HepG2 (cell line): ENCODE data around the gene WDSUB1. TPM values are rescaled to one million over a fixed set of nuclear protein-coding genes. Genes with fewer than 3 reads are reported as not detected.

Experiments used
- CREM ChIP-seq, 2 experiments: sonication (generic) in 1 of 2; formaldehyde crosslinking in 1 of 2; IDR thresholded peaks; 2 replicates each; pipeline versions ENCODE4 v1.4.0 to v1.6.1; 2016 to 2020; ENCODE audit warnings: antibody characterized with exemption in 1 of 2, mild to moderate bottlenecking in 1 of 2, missing genetic modification reagents in 1 of 2
- FLYWCH1 ChIP-seq: sonication (generic); formaldehyde crosslinking; IDR thresholded peaks from 2 replicates; pipeline ENCODE4 v1.8.1; 2023; ENCODE audit warnings: mild to moderate bottlenecking, missing genetic modification reagents
- IKZF1 ChIP-seq: fragments of 450-650 bp; IDR thresholded peaks from 2 replicates; pipeline ENCODE4 v1.7.1; 2016
- PRDM10 ChIP-seq: sonication (generic); formaldehyde crosslinking; IDR thresholded peaks from 2 replicates; pipeline ENCODE4 v1.4.0; 2020; ENCODE audit warnings: low read depth, missing genetic modification reagents
- PRPF4 ChIP-seq: fragments of 200-400 bp; formaldehyde crosslinking; IDR thresholded peaks from 2 replicates; pipeline ENCODE4 v1.6.1; 2016; ENCODE audit warnings: low read length, low read depth; ENCODE audit not compliant: poor library complexity, severe bottlenecking
- SAFB2 ChIP-seq: sonication (generic); formaldehyde crosslinking; IDR thresholded peaks from 2 replicates; pipeline ENCODE4 v1.5.1; 2020; ENCODE audit warnings: missing genetic modification reagents, low read depth, mild to moderate bottlenecking, borderline replicate concordance
- ZBTB4 ChIP-seq: sonication (generic); formaldehyde crosslinking; IDR thresholded peaks from 2 replicates; pipeline ENCODE4 v1.4.0; 2020; ENCODE audit warnings: missing genetic modification reagents, mild to moderate bottlenecking, borderline replicate concordance
- ZFP36L2 ChIP-seq: sonication (generic); formaldehyde crosslinking; IDR thresholded peaks from 2 replicates; pipeline ENCODE4 v1.4.0; 2020; ENCODE audit warnings: missing genetic modification reagents
- ZNF101 ChIP-seq: sonication (generic); formaldehyde crosslinking; IDR thresholded peaks from 2 replicates; pipeline ENCODE4 v1.4.0; 2020; ENCODE audit warnings: mild to moderate bottlenecking, low read depth, missing genetic modification reagents, borderline replicate concordance
- ZNF280D ChIP-seq: sonication (generic); formaldehyde crosslinking; IDR thresholded peaks from 2 replicates; pipeline ENCODE4 v1.5.1; 2020; ENCODE audit warnings: mild to moderate bottlenecking, missing genetic modification reagents
- ZNF652 ChIP-seq: IDR thresholded peaks from 2 replicates; pipeline ENCODE4 v1.6.1; 2016; ENCODE audit warnings: low read depth, borderline replicate concordance
- ZNF784 ChIP-seq: sonication (generic); formaldehyde crosslinking; IDR thresholded peaks from 2 replicates; pipeline ENCODE4 v1.5.1; 2020; ENCODE audit warnings: missing genetic modification reagents, mild to moderate bottlenecking, borderline replicate concordance
- ZSCAN5A ChIP-seq: sonication (generic); formaldehyde crosslinking; IDR thresholded peaks from 2 replicates; pipeline ENCODE4 v1.8.0; 2022; ENCODE audit warnings: mild to moderate bottlenecking, missing genetic modification reagents, borderline replicate concordance
- polyA plus RNA-seq, 8 experiments: library from polyadenylated mRNA; depleted of rRNA in 3 of 8; stranded (reverse) in 7 of 8; unstranded in 1 of 8; fragments of >200 nt; fragmentation: Illumina TruSeq in 4 of 8; extraction: Trizol in 4 of 8; gene quantifications; 2 replicates each; pipeline versions ENCODE4 v1.2.1 to v1.2.3, GENCODE V29; 2011 to 2016; ENCODE audit warnings: low read depth in 4 of 8, missing spikeins in 1 of 8, mixed read lengths in 1 of 8; ENCODE audit not compliant: insufficient read depth in 1 of 8
- total RNA-seq, 5 experiments: library from RNA; depleted of rRNA; stranded (reverse); fragments of >200 nt; fragmentation: Illumina TruSeq; extraction: Trizol; gene quantifications; 2 replicates each; pipeline ENCODE4 v1.2.3, GENCODE V29; 2016; ENCODE audit warnings: low read depth in 1 of 5

WDSUB1 gene
- total and polyA plus RNA-seq, 2 of the 13 experiments (the other 11 are each of a cell fraction or from before 2014, with no cell fraction given), result 10.1 to 10.7 TPM

GRCh38 chr2:159285929-159286708, at the start of gene WDSUB1 (continued):
- peak; percentile 95; the same call in 1 of the 2 replicates for TF ChIP-seq ZNF101 (CRISPR knock-in tag)
- no peak for TF ChIP-seq IKZF1
- peak; percentile 94 for TF ChIP-seq FLYWCH1 (CRISPR knock-in tag)
- TF ChIP-seq PRDM10 (CRISPR knock-in tag), result no peak
- TF ChIP-seq ZBTB4, result 0 out of 2 replicates have a peak, but pooled peaks have one; percentile 11
- TF ChIP-seq ZNF280D (CRISPR knock-in tag), result no peak
- no peak for TF ChIP-seq PRPF4
- no peak for TF ChIP-seq CREM (IDR thresholded peaks at IDR 0.05)
- TF ChIP-seq CREM (CRISPR knock-in tag; IDR thresholded peaks at IDR 0.05), result no peak
- peak; percentile 86; the same call in 1 of the 2 replicates for TF ChIP-seq SAFB2 (CRISPR knock-in tag)
- TF ChIP-seq ZFP36L2 (CRISPR knock-in tag), result no peak
- TF ChIP-seq ZNF784 (CRISPR knock-in tag), result no peak
- TF ChIP-seq ZNF652 (CRISPR knock-in tag), result no peak
- TF ChIP-seq ZSCAN5A (CRISPR knock-in tag), result peak; percentile 77
